ENCODE data around the gene PDLIM1. TPM values are rescaled to one million over a fixed set of nuclear protein-coding genes. Genes with fewer than 3 reads are reported as not detected.

Gene PDLIM1
- total and polyA plus RNA-seq, 10 of the 15 experiments (the other 5 are each of a cell fraction or from before 2014, with no cell fraction given) = 95.7 to 714 (median 309) TPM

DNA sequence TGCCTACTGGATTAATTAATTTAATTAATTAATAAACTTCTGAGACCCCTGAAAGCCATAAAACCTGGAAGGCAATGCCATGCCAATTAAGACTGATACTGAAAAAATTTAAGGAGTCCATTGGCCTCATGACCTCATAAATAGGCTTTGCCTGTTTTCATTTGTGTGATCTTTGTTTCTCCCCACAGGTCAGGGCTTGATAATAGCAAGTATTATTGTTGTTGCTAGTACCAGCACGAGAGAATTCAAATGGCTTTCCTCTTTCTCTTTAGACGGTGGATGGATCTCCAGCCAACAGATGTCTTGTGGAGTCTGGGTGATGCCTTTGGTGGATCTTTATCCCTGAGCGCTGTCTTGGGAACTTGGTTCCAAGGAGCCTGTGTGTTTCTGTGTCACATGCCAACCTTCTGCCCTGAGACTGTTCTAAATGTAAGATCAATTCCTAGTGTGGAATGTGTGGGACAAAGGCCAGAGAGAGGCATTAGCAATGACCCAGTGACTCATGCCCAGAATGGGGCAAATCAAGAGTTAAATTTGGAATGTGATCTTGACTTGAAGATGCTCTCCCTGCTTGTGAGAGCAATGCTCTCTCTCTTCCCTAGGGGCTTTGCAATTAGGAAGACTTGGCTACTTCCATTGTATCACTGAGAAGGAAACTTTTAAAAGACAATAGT lies 79.1 kb downstream of the PDLIM1 start:
- Histone ChIP-seq H3K36me3 (ENCODE audit: control insufficient read depth in 2 of 2, insufficient read depth in 2 of 2, low read length in 1 of 2) (no peaks in the 10 kb centered on the region), H3K9me3 (replicated peaks; ENCODE audit: control insufficient read depth, insufficient read depth, low read length) (no peaks in the 10 kb centered on the region; the same call in 2 of the 3 replicates), H2AFZ (ENCODE audit: control insufficient read depth, low read depth, low read length) (no peak overlapping the region), H4K20me1 (ENCODE audit: control insufficient read depth, insufficient read depth) (no peaks in the 10 kb centered on the region), H3K27ac (ENCODE audit: control insufficient read depth, insufficient read depth) (no peak overlapping the region), H3K79me2 (ENCODE audit: control insufficient read depth, insufficient read depth, low read length) (no peaks in the 10 kb centered on the region), H3K4me3 (no peak overlapping the region), H3K9ac (ENCODE audit: control insufficient read depth, insufficient read depth, low read length) (no peak overlapping the region), H3K4me1 (ENCODE audit: control insufficient read depth, insufficient read depth, low read length) (peaks cover 4% of the 10 kb centered on the region; the same call in 1 of the 2 replicates), H3K27me3 (replicated peaks in 1 of 2; ENCODE audit: control insufficient read depth in 2 of 2, insufficient read depth in 2 of 2, low read length in 1 of 2) (no peaks in the 10 kb centered on the region), H3K4me2 (ENCODE audit: control insufficient read depth, insufficient read depth) (no peak overlapping the region)
- ChIA-PET CTCF (interaction anchor here (1.7 kb wide), 3 partner anchors 34 to 154 kb away, joined by 4 to 17 read pairs (median 5); no protein-coding TSS in a partner anchor), RAD21 (ENCODE audit: unreplicated experiment) (no interaction called here), SMC1A (ENCODE audit: uncharacterized antibody, unreplicated experiment) (interaction anchor here (1.5 to 3.0 kb wide), 2 partner anchors 34 to 152 kb away, joined by 4 to 13 read pairs; no protein-coding TSS in a partner anchor), POLR2A (no interaction called here)
- intact Hi-C loops (cut with micrococcal nuclease; ENCODE audit: unreplicated experiment) (no loop called here), in situ Hi-C loops (cut with MboI) (no loop called here)
- no peak for DNase-seq (ENCODE audit: low read depth, low spot score)
- no peak for ATAC-seq
- no peak for FAIRE-seq
- 89% methylated on average over 3 of the region's 3 CpGs for WGBS (ENCODE audit: insufficient coverage, insufficient replicate concordance, low lambda C conversion rate, missing lambda C conversion rate)
- no TSS peak for BruUV-seq (replicated peaks)
- TF ChIP-seq, protein P1, sequence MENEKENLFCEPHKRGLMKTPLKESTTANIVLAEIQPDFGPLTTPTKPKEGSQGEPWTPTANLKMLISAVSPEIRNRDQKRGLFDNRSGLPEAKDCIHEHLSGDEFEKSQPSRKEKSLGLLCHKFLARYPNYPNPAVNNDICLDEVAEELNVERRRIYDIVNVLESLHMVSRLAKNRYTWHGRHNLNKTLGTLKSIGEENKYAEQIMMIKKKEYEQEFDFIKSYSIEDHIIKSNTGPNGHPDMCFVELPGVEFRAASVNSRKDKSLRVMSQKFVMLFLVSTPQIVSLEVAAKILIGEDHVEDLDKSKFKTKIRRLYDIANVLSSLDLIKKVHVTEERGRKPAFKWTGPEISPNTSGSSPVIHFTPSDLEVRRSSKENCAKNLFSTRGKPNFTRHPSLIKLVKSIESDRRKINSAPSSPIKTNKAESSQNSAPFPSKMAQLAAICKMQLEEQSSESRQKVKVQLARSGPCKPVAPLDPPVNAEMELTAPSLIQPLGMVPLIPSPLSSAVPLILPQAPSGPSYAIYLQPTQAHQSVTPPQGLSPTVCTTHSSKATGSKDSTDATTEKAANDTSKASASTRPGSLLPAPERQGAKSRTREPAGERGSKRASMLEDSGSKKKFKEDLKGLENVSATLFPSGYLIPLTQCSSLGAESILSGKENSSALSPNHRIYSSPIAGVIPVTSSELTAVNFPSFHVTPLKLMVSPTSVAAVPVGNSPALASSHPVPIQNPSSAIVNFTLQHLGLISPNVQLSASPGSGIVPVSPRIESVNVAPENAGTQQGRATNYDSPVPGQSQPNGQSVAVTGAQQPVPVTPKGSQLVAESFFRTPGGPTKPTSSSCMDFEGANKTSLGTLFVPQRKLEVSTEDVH (IDR thresholded peaks at IDR 0.05; ENCODE audit: low read depth, partially characterized antibody) = no peak
- TF ChIP-seq POLR2AphosphoS5 (IDR thresholded peaks at IDR 0.05; ENCODE audit: low read length) = no peak
- TF ChIP-seq SMC3 (IDR thresholded peaks at IDR 0.05; ENCODE audit: borderline replicate concordance, low read length) = no peak
- TF ChIP-seq, protein P2, sequence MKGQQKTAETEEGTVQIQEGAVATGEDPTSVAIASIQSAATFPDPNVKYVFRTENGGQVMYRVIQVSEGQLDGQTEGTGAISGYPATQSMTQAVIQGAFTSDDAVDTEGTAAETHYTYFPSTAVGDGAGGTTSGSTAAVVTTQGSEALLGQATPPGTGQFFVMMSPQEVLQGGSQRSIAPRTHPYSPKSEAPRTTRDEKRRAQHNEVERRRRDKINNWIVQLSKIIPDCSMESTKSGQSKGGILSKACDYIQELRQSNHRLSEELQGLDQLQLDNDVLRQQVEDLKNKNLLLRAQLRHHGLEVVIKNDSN (IDR thresholded peaks at IDR 0.05; ENCODE audit: borderline replicate concordance, extremely low read length, insufficient read depth, low read depth, low read length) = no peak
- TF ChIP-seq PAX5 (IDR thresholded peaks at IDR 0.05; ENCODE audit: borderline replicate concordance, low read depth, low read length) = no peak
- no peak for TF ChIP-seq RCOR1 (conservative IDR thresholded peaks at IDR 0.05; ENCODE audit: low read depth, low read length)
- no peak for TF ChIP-seq EED (IDR thresholded peaks at IDR 0.05; ENCODE audit: low read depth)
- no peak for TF ChIP-seq YY1 (IDR thresholded peaks at IDR 0.05; ENCODE audit: low read depth, low read length)
- no peak for TF ChIP-seq MEF2A (IDR thresholded peaks at IDR 0.05; ENCODE audit: insufficient read depth, low read depth, low read length)
- TF ChIP-seq CHD2 (IDR thresholded peaks at IDR 0.05; ENCODE audit: borderline replicate concordance, low read depth, low read length) = no peak
- no peak for TF ChIP-seq CBFB (IDR thresholded peaks at IDR 0.05; ENCODE audit: low read depth)
- no peak for TF ChIP-seq BRCA1 (IDR thresholded peaks at IDR 0.05; ENCODE audit: low read depth, low read length)
- TF ChIP-seq NRF1 (conservative IDR thresholded peaks at IDR 0.05; ENCODE audit: low read depth, low read length) = no peak
- no peak for TF ChIP-seq SIN3A (IDR thresholded peaks at IDR 0.05; ENCODE audit: low read depth, low read length)
- no peak for TF ChIP-seq CBX5 (IDR thresholded peaks at IDR 0.05; ENCODE audit: low read depth)
- TF ChIP-seq RB1 (IDR thresholded peaks at IDR 0.05; ENCODE audit: borderline replicate concordance) = no peak
- TF ChIP-seq, protein P3, sequence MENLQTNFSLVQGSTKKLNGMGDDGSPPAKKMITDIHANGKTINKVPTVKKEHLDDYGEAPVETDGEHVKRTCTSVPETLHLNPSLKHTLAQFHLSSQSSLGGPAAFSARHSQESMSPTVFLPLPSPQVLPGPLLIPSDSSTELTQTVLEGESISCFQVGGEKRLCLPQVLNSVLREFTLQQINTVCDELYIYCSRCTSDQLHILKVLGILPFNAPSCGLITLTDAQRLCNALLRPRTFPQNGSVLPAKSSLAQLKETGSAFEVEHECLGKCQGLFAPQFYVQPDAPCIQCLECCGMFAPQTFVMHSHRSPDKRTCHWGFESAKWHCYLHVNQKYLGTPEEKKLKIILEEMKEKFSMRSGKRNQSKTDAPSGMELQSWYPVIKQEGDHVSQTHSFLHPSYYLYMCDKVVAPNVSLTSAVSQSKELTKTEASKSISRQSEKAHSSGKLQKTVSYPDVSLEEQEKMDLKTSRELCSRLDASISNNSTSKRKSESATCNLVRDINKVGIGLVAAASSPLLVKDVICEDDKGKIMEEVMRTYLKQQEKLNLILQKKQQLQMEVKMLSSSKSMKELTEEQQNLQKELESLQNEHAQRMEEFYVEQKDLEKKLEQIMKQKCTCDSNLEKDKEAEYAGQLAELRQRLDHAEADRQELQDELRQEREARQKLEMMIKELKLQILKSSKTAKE (IDR thresholded peaks at IDR 0.05; ENCODE audit: low read depth, poor library complexity, severe bottlenecking) = no peak

Data from GM12878 (cell line).